ENCODE measurements around the gene ZNF689. TPM values are rescaled to one million over a fixed set of nuclear protein-coding genes. Genes with fewer than 3 reads are reported as not detected.
A peak's percentile ranks its signal among the peaks of the same experiment; 100 is the strongest.

The ZNF689 gene
- polyA plus RNA-seq, 2 of the 4 experiments (the other 2 are of a cell fraction): 6.8 to 7.4 TPM

GRCh38 chr16:30658731-30659506 is 48.7 kb upstream of the ZNF689 start (continued):
- peak; percentile 4; the same call in 1 of the 3 replicates for TF ChIP-seq CTCF (IDR thresholded peaks at IDR 0.05)

GRCh38 chr16:30657866-30658730 is 47.9 kb upstream of the ZNF689 start, which contains the start of gene FBRS:
TSS of gene FBRS (plus strand) at chr16:30658431. CDS start at chr16:30659519, 1,088 bp downstream.
- WGBS (ENCODE audit: missing lambda C conversion rate): 2% methylated on average over 35 of the region's 86 CpGs
- TF ChIP-seq KDM5A (IDR thresholded peaks at IDR 0.05): no peak
- no peak for TF ChIP-seq ATOH8 (CRISPR knock-in tag; IDR thresholded peaks at IDR 0.05; ENCODE audit: low read depth)
- no peak for TF ChIP-seq HOXB5 (CRISPR knock-in tag; IDR thresholded peaks at IDR 0.05)
- TF ChIP-seq PHF8 (IDR thresholded peaks at IDR 0.05; ENCODE audit: borderline replicate concordance, low read depth): peak; percentile 35
- TF ChIP-seq E2F6 (IDR thresholded peaks at IDR 0.05; ENCODE audit: borderline replicate concordance, low read depth): no peak
- TF ChIP-seq CBX2 (IDR thresholded peaks at IDR 0.05; ENCODE audit: borderline replicate concordance, low read depth): no peak
- peak; percentile 23 to 68; a peak in 4 of 5 replicates for TF ChIP-seq JUN (IDR thresholded peaks at IDR 0.05)
- TF ChIP-seq PBX3 (IDR thresholded peaks at IDR 0.05): peak; percentile 11; the same call in 1 of the 2 replicates
- peak; percentile 61 for TF ChIP-seq SMC3 (IDR thresholded peaks at IDR 0.05)
- no peak for TF ChIP-seq EHMT2 (IDR thresholded peaks at IDR 0.05; ENCODE audit: low read depth)
- no peak for TF ChIP-seq SREBF2 (IDR thresholded peaks at IDR 0.05)
- TF ChIP-seq RAD21 (conservative IDR thresholded peaks at IDR 0.05 in 1 of 2, IDR thresholded peaks at IDR 0.05 in 1 of 2): peak; percentile 51 to 80
- peak; percentile 33; the same call in 1 of the 2 replicates for TF ChIP-seq MYC (IDR thresholded peaks at IDR 0.05; ENCODE audit: borderline replicate concordance, low read length)
- TF ChIP-seq HMGXB4 (CRISPR knock-in tag; IDR thresholded peaks at IDR 0.05; ENCODE audit: borderline replicate concordance): no peak
- TF ChIP-seq MAX (IDR thresholded peaks at IDR 0.05): peak; percentile 74
- no peak for TF ChIP-seq HES2 (IDR thresholded peaks at IDR 0.05)
- TF ChIP-seq EP300 (IDR thresholded peaks at IDR 0.05): no peak
- TF ChIP-seq RFX5 (IDR thresholded peaks at IDR 0.05): peak; percentile 58; the same call in 1 of the 2 replicates
- TF ChIP-seq TFCP2L1 (CRISPR knock-in tag; IDR thresholded peaks at IDR 0.05): peak; percentile 32; the same call in 1 of the 2 replicates
- peak; percentile 48; the same call in 1 of the 2 replicates for TF ChIP-seq USF2 (IDR thresholded peaks at IDR 0.05)
- TF ChIP-seq GATA3 (IDR thresholded peaks at IDR 0.05; ENCODE audit: borderline replicate concordance): 0 out of 2 replicates have a peak, but pooled peaks have one; percentile 27

More at GRCh38 chr16:30657866-30658730, 47.9 kb upstream of the ZNF689 start, which contains the start of gene FBRS:
- FAIRE-seq (peak; percentile 81), DNase-seq (ENCODE audit: low read depth in 1 of 2, low spot score in 1 of 2) (peak; percentile 97 to 100), ATAC-seq (peak; percentile 83 to 90)
- ChIA-PET POLR2A (interaction anchor here (0.6 to 2.1 kb wide), 15 partner anchors 8 to 593 kb away, joined by 3 to 14 read pairs (median 4); partner anchors contain the start of genes ALDOA, KAT8, PRR14 and SRCAP), CTCF (interaction anchor here (0.6 to 3.8 kb wide), 11 partner anchors 8 to 228 kb away, joined by 3 to 39 read pairs (median 3); partner anchors contain the start of genes DCTPP1 and PRR14)
- peak within 1 kb of the TSS; percentile 96 for H3K4me2 ChIP-seq
- H3K27ac ChIP-seq: peak within 1 kb of the TSS; percentile 87 to 99
- H3K4me3 ChIP-seq: peak within 1 kb of the TSS; percentile 90
- no peaks in the 10 kb centered on the region for H3K9me3 ChIP-seq
- peaks cover 23% of the 10 kb centered on the region for H3K4me1 ChIP-seq

Data from A549 (cell line).